HepG2 (cell line): ENCODE data around the gene ZNF217. TPM values are rescaled to one million over a fixed set of nuclear protein-coding genes. Genes with fewer than 3 reads are reported as not detected.

Source experiments
- ATAC-seq: fragments of 200-7000 bp; cut with Tn5 transposase; 3 replicates; pipeline ENCODE4 v1.9.1; 2020; ENCODE audit warnings: mild to moderate bottlenecking, moderate library complexity
- BruUV-seq: library from RNA; stranded (reverse); fragments of 400-500 nt; replicated peaks from 2 replicates; lab custom pipeline; 2021; lab: Mats Ljungman, UMichigan
- CTCF ChIA-PET: fragments of 300-600 bp; formaldehyde crosslinking; extraction: SDS; loops from one replicate; lab custom pipeline; 2021; ENCODE audit warnings: low total read pairs, inconsistent platforms, low intra/inter-chr PET ratio; lab: Yijun Ruan, JAX
- POLR2A ChIA-PET: fragments of 350-600 bp; sonication (Branson Sonifier 250); formaldehyde crosslinking; loops from one replicate; lab custom pipeline; 2020; ENCODE audit warnings: antibody characterized with exemption, inconsistent platforms; lab: Yijun Ruan, JAX
- DNase-seq: peaks from one replicate; pipeline ENCODE4 v3.0.0-alpha.2; 2015; ENCODE audit warnings: low spot score
- FAIRE-seq: peaks from 3 replicates; lab custom pipeline; 2011; peaks lifted over from hg19 to GRCh38; lab: Jason Lieb, UNC
- H2AFZ ChIP-seq: one replicate; pipeline ENCODE4 v1.6.1; 2011; ENCODE audit warnings: low read length, inconsistent platforms
- H3K27ac ChIP-seq: fragments of 300-600 bp; 3 replicates; pipeline ENCODE4 v1.8.0; 2011; ENCODE audit warnings: mixed run types, mild to moderate bottlenecking, mixed read lengths, low read length, inconsistent platforms; ENCODE audit not compliant: insufficient read depth; ENCODE audit errors: extremely low read length
- H3K27me3 ChIP-seq, 2 experiments: fragments of 200-600 bp in 1 of 2; 2 replicates in 1 of 2; 3 replicates in 1 of 2; pipeline versions ENCODE4 v1.6.0 to v1.8.0; 2011; ENCODE audit warnings: low read length in 2 of 2, mild to moderate bottlenecking in 2 of 2, moderate library complexity in 2 of 2, inconsistent platforms in 1 of 2; ENCODE audit not compliant: insufficient read depth in 2 of 2, control insufficient read depth in 1 of 2
- H3K36me3 ChIP-seq, 2 experiments: fragments of 200-600 bp in 1 of 2; replicated peaks in 1 of 2; 2 replicates in 1 of 2; 3 replicates in 1 of 2; pipeline versions ENCODE4 v1.5.1 to v1.8.0; 2011; ENCODE audit warnings: low read length in 2 of 2, inconsistent platforms in 1 of 2; ENCODE audit not compliant: insufficient read depth in 2 of 2, control insufficient read depth in 1 of 2
- H3K4me1 ChIP-seq: 2 replicates; pipeline ENCODE4 v1.5.1; 2012; ENCODE audit warnings: low read length, inconsistent platforms; ENCODE audit not compliant: insufficient read depth
- H3K4me2 ChIP-seq: 2 replicates; pipeline ENCODE4 v1.6.0; 2011; ENCODE audit warnings: low read depth, low read length, inconsistent platforms
- H3K4me3 ChIP-seq, 3 experiments: fragments of 200-600 bp in 1 of 3; sonication (generic), shearing (Covaris generic) in 1 of 3; replicated peaks in 1 of 3; 2 replicates each; pipeline ENCODE4 v1.5.1; 2011 to 2016; ENCODE audit warnings: low read length in 3 of 3, inconsistent platforms in 2 of 3, low read depth in 2 of 3, mild to moderate bottlenecking in 2 of 3, control low read depth in 1 of 3, mixed read lengths in 1 of 3; ENCODE audit not compliant: insufficient read depth in 1 of 3
- H3K79me2 ChIP-seq: one replicate; pipeline ENCODE4 v1.6.1; 2011; ENCODE audit warnings: low read length, inconsistent platforms; ENCODE audit not compliant: insufficient read depth
- H3K9ac ChIP-seq: 2 replicates; pipeline ENCODE4 v1.6.0; 2011; ENCODE audit warnings: mild to moderate bottlenecking, low read depth, low read length, inconsistent platforms; ENCODE audit not compliant: insufficient read depth
- H3K9me3 ChIP-seq: 2 replicates; pipeline ENCODE4 v1.5.1; 2012; ENCODE audit warnings: mild to moderate bottlenecking, low read length
- H4K20me1 ChIP-seq: 2 replicates; pipeline ENCODE4 v1.6.0; 2011; ENCODE audit warnings: inconsistent platforms, mild to moderate bottlenecking, low read length, moderate library complexity; ENCODE audit not compliant: insufficient read depth
- EZH2 ChIP-seq: conservative IDR thresholded peaks from 2 replicates; pipeline ENCODE4 v1.6.1; 2012; ENCODE audit warnings: mild to moderate bottlenecking, low read depth, low read length, moderate library complexity
- MEIS2 ChIP-seq: sonication (generic); formaldehyde crosslinking; IDR thresholded peaks from 2 replicates; pipeline ENCODE4 v1.9.0; 2021; ENCODE audit warnings: mild to moderate bottlenecking, missing genetic modification reagents
- NFE2 ChIP-seq: sonication (generic); formaldehyde crosslinking; IDR thresholded peaks from 2 replicates; pipeline ENCODE4 v1.4.0; 2020; ENCODE audit warnings: missing genetic modification reagents
- SAFB2 ChIP-seq: sonication (generic); formaldehyde crosslinking; IDR thresholded peaks from 2 replicates; pipeline ENCODE4 v1.5.1; 2020; ENCODE audit warnings: missing genetic modification reagents, low read depth, mild to moderate bottlenecking, borderline replicate concordance
- SOX13 ChIP-seq, 3 experiments: fragments of 450-650 bp in 1 of 3; sonication (generic) in 1 of 3; formaldehyde crosslinking in 1 of 3; IDR thresholded peaks in 2 of 3; conservative IDR thresholded peaks in 1 of 3; 2 replicates each; pipeline versions ENCODE4 v1.5.0 to v1.6.1; 2016 to 2020; ENCODE audit warnings: antibody characterized with exemption in 1 of 3, mild to moderate bottlenecking in 1 of 3, missing compliant biosample characterization in 1 of 3, missing genetic modification reagents in 1 of 3, moderate library complexity in 1 of 3
- ZHX2 ChIP-seq, 2 experiments: sonication (generic) in 1 of 2; formaldehyde crosslinking in 1 of 2; IDR thresholded peaks; 2 replicates each; pipeline versions ENCODE4 v1.6.1 to v1.9.0; 2014 to 2022; ENCODE audit warnings: antibody characterized with exemption in 1 of 2, borderline replicate concordance in 1 of 2, inconsistent platforms in 1 of 2, low read depth in 1 of 2, missing genetic modification reagents in 1 of 2
- ZNF432 ChIP-seq: sonication (generic); formaldehyde crosslinking; IDR thresholded peaks from 2 replicates; pipeline ENCODE4 v1.5.0; 2020; ENCODE audit warnings: missing genetic modification reagents, mild to moderate bottlenecking, borderline replicate concordance
- ZNF737 ChIP-seq: sonication (generic); formaldehyde crosslinking; IDR thresholded peaks from 2 replicates; pipeline ENCODE4 v1.5.0; 2020; ENCODE audit warnings: missing genetic modification reagents, mild to moderate bottlenecking, borderline replicate concordance
- ZNF777 ChIP-seq: sonication (generic); formaldehyde crosslinking; IDR thresholded peaks from 2 replicates; pipeline ENCODE4 v1.4.0; 2020; ENCODE audit warnings: missing genetic modification reagents
- WGBS: methylation state at CpG from one replicate; pipeline ENCODE4 v1.1.6; 2017; ENCODE audit warnings: low lambda C conversion rate; 5-methylcytosine and 5-hydroxymethylcytosine counted together
- in situ Hi-C: cut with HindIII; loops from 2 replicates; pipeline ENCODE4 v1.10.0; 2017; ENCODE audit warnings: low pct_unique_long_range_greater_than_20kb; ENCODE audit not compliant: extremely low pct_ligation_motif_present
- intact Hi-C: fragments of 100-400 bp; cut with micrococcal nuclease; formaldehyde crosslinking; loops from one replicate; pipeline ENCODE4 v1.10.0; 2022; ENCODE audit not compliant: unreplicated experiment
- polyA plus RNA-seq, 8 experiments: library from polyadenylated mRNA; depleted of rRNA in 3 of 8; stranded (reverse) in 7 of 8; unstranded in 1 of 8; fragments of >200 nt; fragmentation: Illumina TruSeq in 4 of 8; extraction: Trizol in 4 of 8; gene quantifications; 2 replicates each; pipeline versions ENCODE4 v1.2.1 to v1.2.3, GENCODE V29; 2011 to 2016; ENCODE audit warnings: low read depth in 4 of 8, missing spikeins in 1 of 8, mixed read lengths in 1 of 8; ENCODE audit not compliant: insufficient read depth in 1 of 8
- total RNA-seq, 5 experiments: library from RNA; depleted of rRNA; stranded (reverse); fragments of >200 nt; fragmentation: Illumina TruSeq; extraction: Trizol; gene quantifications; 2 replicates each; pipeline ENCODE4 v1.2.3, GENCODE V29; 2016; ENCODE audit warnings: low read depth in 1 of 5

ZNF217 gene
- total and polyA plus RNA-seq, 2 of the 13 experiments (the other 11 are each of a cell fraction or from before 2014, with no cell fraction given), result 22.3 to 29.8 TPM

GRCh38 chr20:53598140-53599043, 4.8 kb upstream of the ZNF217 start:
- no peak overlapping the region for H3K9ac ChIP-seq
- no peak overlapping the region for H2AFZ ChIP-seq
- peaks cover 6% of the 10 kb centered on the region for H3K79me2 ChIP-seq
- 83% methylated on average over 9 of the region's 9 CpGs for WGBS
- intact Hi-C loops, result loop anchor here (5.0 kb wide), 1 partner anchor 139 kb away; no protein-coding TSS in a partner anchor
- no peaks in the 10 kb centered on the region; a peak in 1 of 5 replicates for H3K27me3 ChIP-seq
- no peak overlapping the region for H3K27ac ChIP-seq
- peaks cover 51% of the 10 kb centered on the region for H3K4me1 ChIP-seq
- no peak for ATAC-seq
- FAIRE-seq, result no peak
- POLR2A ChIA-PET, result interaction anchor here (0.7 to 9.2 kb wide), 6 partner anchors 17 to 165 kb away, joined by 3 to 164 read pairs (median 18); no protein-coding TSS in a partner anchor
- no TSS peak for BruUV-seq
- H3K4me3 ChIP-seq, result no peak overlapping the region
- H4K20me1 ChIP-seq, result no peaks in the 10 kb centered on the region
- DNase-seq, result no peak
- TF ChIP-seq ZNF777 (CRISPR knock-in tag) (no peak), SOX13 (IDR thresholded peaks at IDR 0.05) (no peak), SOX13 (CRISPR knock-in tag; conservative IDR thresholded peaks at IDR 0.05 in 1 of 2, IDR thresholded peaks at IDR 0.05 in 1 of 2) (peak in 1 of 2 experiments; percentile 34; a peak in 1 of 4 replicates), ZHX2 (IDR thresholded peaks at IDR 0.05; ENCODE audit: low read depth) (no peak), ZHX2 (CRISPR knock-in tag; IDR thresholded peaks at IDR 0.05; ENCODE audit: borderline replicate concordance) (no peak), NFE2 (no peak), ZNF737 (CRISPR knock-in tag) (0 out of 2 replicates have a peak, but pooled peaks have one; percentile 30), EZH2 (no peak), ZNF432 (CRISPR knock-in tag) (0 out of 2 replicates have a peak, but pooled peaks have one; percentile 25), MEIS2 (no peak), SAFB2 (CRISPR knock-in tag) (no peak)
- TF ChIP-seq, all 625 proteins: peak for 3
- Histone ChIP-seq H3K9me3 (no peaks in the 10 kb centered on the region), H3K4me2 (no peak overlapping the region), H3K36me3 (no peaks in the 10 kb centered on the region)
- CTCF ChIA-PET, result no interaction called here
- in situ Hi-C loops, result no loop called here
